Mucosa of descending colon (tissue), 3 donors: ENCODE results near the gene KRT4. TPM values are rescaled to one million over a fixed set of nuclear protein-coding genes. Genes with fewer than 3 reads are reported as not detected.

Source experiments
- ATAC-seq: fragments of 200-7000 bp; cut with Tn5 transposase; one replicate; pipeline ENCODE4 v1.9.1; 2020; ENCODE audit warnings: mild to moderate bottlenecking, moderate library complexity
- DNase-seq, 3 donors: peaks; one replicate each; pipeline ENCODE4 v3.0.0-alpha.2; 2020
- H3K36me3 ChIP-seq: fragments of 200-600 bp; one replicate; pipeline ENCODE4 v1.8.0; 2021; ENCODE audit warnings: low read depth, mild to moderate bottlenecking
- H3K4me1 ChIP-seq: fragments of 200-600 bp; one replicate; pipeline ENCODE4 v1.8.0; 2021; ENCODE audit warnings: low read depth, mild to moderate bottlenecking
- H3K4me3 ChIP-seq: fragments of 200-600 bp; one replicate; pipeline ENCODE4 v1.8.0; 2021; ENCODE audit warnings: mild to moderate bottlenecking
- H3K9me3 ChIP-seq: fragments of 200-600 bp; one replicate; pipeline ENCODE4 v1.8.0; 2021; ENCODE audit warnings: mild to moderate bottlenecking
- CTCF ChIP-seq: fragments of 200-600 bp; IDR thresholded peaks from one replicate; pipeline ENCODE4 v1.8.0; 2022; ENCODE audit warnings: antibody characterized with exemption, mild to moderate bottlenecking
- intact Hi-C, 2 donors: fragments of 100-400 bp; cut with DNase I in 1 of 2; cut with micrococcal nuclease in 1 of 2; formaldehyde crosslinking; loops; one replicate each; pipeline versions ENCODE4 v1.11.0 to v1.11.1; 2022; cut with DNase I, micrococcal nuclease
- total RNA-seq, 3 donors: library from RNA; stranded (reverse); fragmentation: NEBNext Ultra II Directional in 2 of 3; extraction: Animal tissue kit (Norgen Biotek cat#: 25700) in 2 of 3; gene quantifications; one replicate each; pipeline versions ENCODE4 v1.2.1 to v1.2.4, GENCODE V29; 2021 to 2023
- donor health status: DM: no; HTN: no; CAD: no; lungs with moderate emphysema.
- donor health status: DM: no; HTN: no; CAD: no.
- donor health status: DM: no; HTN: yes; CAD: no.

The KRT4 gene
- total RNA-seq, 3 donors from 2014 or later = not detected

- no peak for ATAC-seq
- DNase-seq = no peak
- H3K36me3 ChIP-seq = no peaks in the 10 kb centered on the region
- H3K9me3 ChIP-seq = no peaks in the 10 kb centered on the region
- no peaks in the 10 kb centered on the region for H3K4me1 ChIP-seq
- no peak for TF ChIP-seq CTCF
- H3K4me3 ChIP-seq = no peak overlapping the region
- intact Hi-C loops = no loop called here
Measured at GRCh38 chr12:52788876-52789636, 24.9 kb downstream of the KRT4 start.

GRCh38 chr12:52788192-52788875 lies 25.6 kb downstream of the KRT4 start:
- no peaks in the 10 kb centered on the region for H3K9me3 ChIP-seq
- no peak overlapping the region for H3K4me3 ChIP-seq
- H3K36me3 ChIP-seq = no peaks in the 10 kb centered on the region
- ATAC-seq (no peak), DNase-seq (no peak)
- H3K4me1 ChIP-seq = no peaks in the 10 kb centered on the region
- intact Hi-C loops = no loop called here
- no peak for TF ChIP-seq CTCF

GRCh38 chr12:52787324-52788191 lies 26.4 kb downstream of the KRT4 start:
- Histone ChIP-seq H3K36me3 (no peaks in the 10 kb centered on the region), H3K9me3 (no peaks in the 10 kb centered on the region), H3K4me3 (no peak overlapping the region), H3K4me1 (no peaks in the 10 kb centered on the region)
- DNase-seq (peak in 1 of 3 donors; percentile 5), ATAC-seq (no peak)
- TF ChIP-seq CTCF = no peak
- intact Hi-C loops = no loop called here

GRCh38 chr12:52784909-52785308 lies 29.0 kb downstream of the KRT4 start:
- no peaks in the 10 kb centered on the region for H3K36me3 ChIP-seq
- TF ChIP-seq CTCF = no peak
- H3K4me1 ChIP-seq = no peaks in the 10 kb centered on the region
- no peaks in the 10 kb centered on the region for H3K9me3 ChIP-seq
- no peak for DNase-seq
- intact Hi-C loops = no loop called here
- ATAC-seq = no peak
- no peak overlapping the region for H3K4me3 ChIP-seq

GRCh38 chr12:52783563-52784316 lies 30.2 kb downstream of the KRT4 start:
- Histone ChIP-seq H3K36me3 (no peaks in the 10 kb centered on the region), H3K9me3 (no peaks in the 10 kb centered on the region), H3K4me1 (no peaks in the 10 kb centered on the region), H3K4me3 (no peak overlapping the region)
- intact Hi-C loops = no loop called here
- TF ChIP-seq CTCF = no peak
- ATAC-seq (no peak), DNase-seq (no peak)
